NB4 (cell line): ENCODE results near the gene MTR.

Source experiments
- DNase-seq: peaks from one replicate; pipeline ENCODE4 v3.0.0; 2010; ENCODE audit warnings: low read depth
- H3K4me3 ChIP-seq: one replicate; pipeline ENCODE4 v1.5.1; 2011; ENCODE audit warnings: mild to moderate bottlenecking, low read depth, low read length, moderate library complexity
- CTCF ChIP-seq: IDR thresholded peaks from one replicate; pipeline ENCODE4 v1.5.1; 2012; ENCODE audit warnings: low read depth, low read length
- MAX ChIP-seq: IDR thresholded peaks from 2 replicates; pipeline ENCODE4 v1.6.1; 2011; ENCODE audit warnings: low read depth, low read length
- MYC ChIP-seq: IDR thresholded peaks from 2 replicates; pipeline ENCODE4 v1.6.1; 2011; ENCODE audit warnings: low read depth, low read length
- POLR2A ChIP-seq: IDR thresholded peaks from 2 replicates; pipeline ENCODE4 v1.6.1; 2011; ENCODE audit warnings: mild to moderate bottlenecking; ENCODE audit not compliant: insufficient read length; ENCODE audit errors: extremely low read depth

Gene MTR

GRCh38 chr1:236872075-236872666 is 77.1 kb downstream of the MTR start:
- no peak for DNase-seq
- H3K4me3 ChIP-seq, result no peak overlapping the region
- TF ChIP-seq MAX, result no peak

- TF ChIP-seq MYC, result no peak
- TF ChIP-seq CTCF, result no peak
- no peak for TF ChIP-seq POLR2A
- TF ChIP-seq MAX, result no peak
- H3K4me3 ChIP-seq, result no peak overlapping the region
- no peak for DNase-seq
Observed at GRCh38 chr1:236875975-236876374, 80.9 kb downstream of the MTR start.

GRCh38 chr1:236877661-236878060 is 82.6 kb downstream of the MTR start:
- TF ChIP-seq CTCF, result no peak
- TF ChIP-seq MAX, result no peak
- TF ChIP-seq MYC, result no peak
- no peak for TF ChIP-seq POLR2A
- no peak for DNase-seq
- no peak overlapping the region for H3K4me3 ChIP-seq

- H3K4me3 ChIP-seq, result no peak overlapping the region
- TF ChIP-seq CTCF (no peak), MYC (no peak), POLR2A (no peak), MAX (no peak)
- DNase-seq, result no peak
Observed at GRCh38 chr1:236880209-236880608, 85.1 kb downstream of the MTR start.

GRCh38 chr1:236882678-236883077 is 87.6 kb downstream of the MTR start:
- no peak for DNase-seq
- TF ChIP-seq MYC (no peak), CTCF (no peak), MAX (no peak), POLR2A (no peak)

GRCh38 chr1:236886199-236886598 is 91.1 kb downstream of the MTR start:
- no peak overlapping the region for H3K4me3 ChIP-seq
- no peak for DNase-seq
- TF ChIP-seq CTCF, result no peak
- no peak for TF ChIP-seq MYC
- TF ChIP-seq POLR2A, result no peak
- TF ChIP-seq MAX, result no peak

More at GRCh38 chr1:236882678-236883077, 87.6 kb downstream of the MTR start:
- H3K4me3 ChIP-seq, result no peak overlapping the region
